Neutrophil (primary cell): ENCODE measurements around the gene CHRNA4.

Experiments used
- H3K27ac ChIP-seq: fragments of 200-600 bp; sonication (generic); 2 replicates; pipeline ENCODE4 v1.5.1; 2016; ENCODE audit warnings: mild to moderate bottlenecking, moderate library complexity
- H3K27me3 ChIP-seq: fragments of 200-600 bp; sonication (generic); 2 replicates; pipeline ENCODE4 v1.6.0; 2016; ENCODE audit warnings: mild to moderate bottlenecking
- H3K36me3 ChIP-seq: fragments of 200-600 bp; sonication (generic); 2 replicates; pipeline ENCODE4 v1.5.1; 2017
- H3K4me1 ChIP-seq, 2 experiments: fragments of 200-600 bp in 1 of 2; sonication (generic) in 1 of 2; 1 replicate in 1 of 2; 2 replicates in 1 of 2; pipeline versions ENCODE4 v1.5.1 to v1.6.1; 2013 to 2016; ENCODE audit warnings: low read depth in 1 of 2, low read length in 1 of 2, mild to moderate bottlenecking in 1 of 2, moderate library complexity in 1 of 2; ENCODE audit not compliant: control insufficient read depth in 1 of 2, insufficient read depth in 1 of 2
- H3K4me3 ChIP-seq, 2 experiments: fragments of 200-600 bp in 1 of 2; sonication (generic) in 1 of 2; 1 replicate in 1 of 2; 2 replicates in 1 of 2; pipeline ENCODE4 v1.5.1; 2013 to 2016; ENCODE audit warnings: low read depth in 1 of 2, low read length in 1 of 2, mild to moderate bottlenecking in 1 of 2, moderate library complexity in 1 of 2
- H3K9me3 ChIP-seq: fragments of 200-600 bp; sonication (generic); 2 replicates; pipeline ENCODE4 v1.5.1; 2016
- CTCF ChIP-seq: fragments of 200-600 bp; sonication (generic); IDR thresholded peaks from 2 replicates; pipeline ENCODE4 v1.5.1; 2016; ENCODE audit warnings: antibody characterized with exemption

CHRNA4 gene

GRCh38 chr20:63402860-63403220, 41.7 kb upstream of the CHRNA4 start:
- H3K4me3 ChIP-seq: no peak overlapping the region
- no peaks in the 10 kb centered on the region for H3K4me1 ChIP-seq
- no peaks in the 10 kb centered on the region for H3K27me3 ChIP-seq
- H3K36me3 ChIP-seq: no peaks in the 10 kb centered on the region
- no peak overlapping the region for H3K27ac ChIP-seq
- no peak for TF ChIP-seq CTCF
- no peaks in the 10 kb centered on the region for H3K9me3 ChIP-seq

- no peaks in the 10 kb centered on the region for H3K36me3 ChIP-seq
- no peaks in the 10 kb centered on the region for H3K4me1 ChIP-seq
- no peaks in the 10 kb centered on the region for H3K27me3 ChIP-seq
- no peak overlapping the region for H3K4me3 ChIP-seq
- no peaks in the 10 kb centered on the region for H3K9me3 ChIP-seq
- TF ChIP-seq CTCF: no peak
- no peak overlapping the region for H3K27ac ChIP-seq
Observed at GRCh38 chr20:63402181-63402859, 41.2 kb upstream of the CHRNA4 start.

DNA sequence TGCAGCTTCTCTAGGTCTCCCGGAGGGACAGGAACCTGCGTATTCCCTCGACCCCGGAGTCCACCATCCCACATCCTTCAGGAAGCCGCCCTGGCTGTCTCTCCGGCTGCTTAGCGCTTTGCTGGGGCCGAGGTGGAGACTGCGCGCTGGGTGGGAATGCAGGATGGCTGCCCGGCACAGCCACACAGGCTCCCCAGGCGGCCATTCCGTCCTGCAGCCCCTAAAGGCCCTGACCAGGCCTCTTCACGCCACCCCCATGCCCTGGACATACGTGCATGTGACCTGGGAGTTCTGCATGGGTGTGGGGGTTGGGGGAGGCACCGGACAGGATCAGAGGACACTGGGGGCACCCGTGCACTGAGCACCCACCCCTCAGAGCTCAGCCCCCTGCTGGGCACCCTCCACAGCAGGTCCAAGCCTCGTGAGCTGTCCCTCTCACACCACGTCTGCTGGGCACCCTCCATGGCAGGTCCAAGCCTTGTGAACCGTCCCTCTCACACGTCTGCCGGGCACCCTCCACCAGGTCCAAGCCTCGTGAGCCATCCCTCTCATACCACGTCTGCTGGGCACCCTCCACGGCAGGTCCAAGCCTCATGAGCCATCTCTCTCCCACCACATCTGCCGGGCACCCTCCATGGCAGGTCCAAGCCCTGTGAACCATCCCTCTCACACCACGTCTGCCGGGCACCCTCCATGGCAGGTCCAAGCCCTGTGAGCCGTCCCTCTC, 40.4 kb upstream of the CHRNA4 start:
- Histone ChIP-seq H3K9me3 (no peaks in the 10 kb centered on the region), H3K27me3 (no peaks in the 10 kb centered on the region), H3K36me3 (no peaks in the 10 kb centered on the region), H3K27ac (no peak overlapping the region), H3K4me3 (no peak overlapping the region), H3K4me1 (no peaks in the 10 kb centered on the region)
- TF ChIP-seq CTCF: no peak

GRCh38 chr20:63400486-63401210, 39.5 kb upstream of the CHRNA4 start:
- no peaks in the 10 kb centered on the region for H3K36me3 ChIP-seq
- no peaks in the 10 kb centered on the region for H3K9me3 ChIP-seq
- H3K4me3 ChIP-seq: no peak overlapping the region
- no peak for TF ChIP-seq CTCF
- H3K4me1 ChIP-seq: no peaks in the 10 kb centered on the region
- H3K27me3 ChIP-seq: no peaks in the 10 kb centered on the region
- H3K27ac ChIP-seq: no peak overlapping the region

DNA sequence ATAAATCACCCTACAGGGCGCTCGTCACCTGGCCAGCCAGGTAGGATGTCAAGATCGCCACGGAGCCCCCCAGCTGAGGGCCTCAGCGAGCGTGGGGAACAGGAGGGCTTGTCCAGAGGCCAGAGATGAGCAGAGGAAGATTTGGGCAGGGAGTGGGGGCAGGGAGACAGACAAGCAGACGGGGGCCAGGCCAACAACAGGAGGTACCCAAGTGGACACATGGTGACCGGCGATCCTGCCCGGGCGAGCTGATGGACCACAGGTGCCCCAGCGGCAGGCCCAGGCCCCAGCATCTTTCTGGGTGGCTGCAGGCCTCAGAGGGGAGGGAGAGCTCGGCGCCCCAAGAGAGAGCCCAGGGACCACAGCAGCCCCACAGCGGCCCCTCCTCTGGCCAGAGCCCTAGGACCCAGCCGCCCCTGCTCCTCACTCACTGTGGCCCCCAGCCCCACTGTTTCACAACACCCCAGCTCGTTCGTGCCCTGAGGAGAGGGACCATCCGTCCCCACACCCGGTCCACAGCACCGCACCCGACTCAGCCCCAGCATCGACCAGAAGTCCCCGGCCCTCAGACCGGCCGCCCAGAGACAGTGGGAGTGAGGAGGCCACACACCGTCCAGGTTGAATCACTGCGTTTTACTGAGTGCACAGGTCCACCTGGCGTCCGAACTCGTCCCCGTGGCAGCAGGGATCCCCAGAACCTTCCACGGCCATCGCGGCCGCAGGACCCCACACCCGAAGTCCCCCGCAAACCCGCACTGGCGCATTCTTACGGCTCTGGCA, 38.6 kb upstream of the CHRNA4 start:
- H3K4me3 ChIP-seq: no peak overlapping the region
- TF ChIP-seq CTCF: no peak
- no peaks in the 10 kb centered on the region for H3K9me3 ChIP-seq
- H3K4me1 ChIP-seq: no peaks in the 10 kb centered on the region
- H3K27ac ChIP-seq: no peak overlapping the region
- no peaks in the 10 kb centered on the region for H3K36me3 ChIP-seq
- peaks cover 6% of the 10 kb centered on the region for H3K27me3 ChIP-seq
